ENCODE measurements around the gene CEP41.

DNA sequence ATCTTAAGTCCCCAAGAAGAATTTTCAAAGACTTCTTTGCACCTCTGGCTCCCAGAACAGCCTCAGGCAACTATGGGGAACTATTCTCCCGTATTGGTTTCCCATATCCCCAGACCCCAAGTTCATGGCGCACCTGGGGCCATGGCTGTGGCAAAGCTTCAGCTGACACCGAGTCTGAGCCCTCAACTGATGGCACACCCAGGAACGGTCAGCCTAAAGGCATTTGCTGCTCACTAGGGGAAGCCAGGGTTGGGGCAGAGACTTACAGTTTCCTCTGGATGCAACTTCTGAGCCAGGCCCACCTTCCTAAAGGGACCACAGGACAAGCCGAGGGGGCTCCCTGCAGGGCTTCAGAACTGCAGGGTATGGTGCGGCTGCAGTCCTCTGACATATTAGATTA lies 74.3 kb downstream of the CEP41 start:
- TF ChIP-seq GATA3 (IDR thresholded peaks at IDR 0.05; ENCODE audit: low read depth, low read length), result no peak
- no peak for TF ChIP-seq GATA2 (IDR thresholded peaks at IDR 0.05; ENCODE audit: low read depth, low read length)
